Gastrocnemius medialis (tissue), 4 donors: ENCODE results near the gene ETF1. TPM values are rescaled to one million over a fixed set of nuclear protein-coding genes. Genes with fewer than 3 reads are reported as not detected.
"Not testable (repeated sequence)": the region's sequence is repeated elsewhere in the genome, so short reads cannot be mapped to it uniquely, and the experiment has no call there.

ENCODE experiments used
- ATAC-seq, 2 donors: fragments of 150-250 bp; one replicate each; pipeline ENCODE4 v1.9.1; 2016
- DNase-seq, 2 donors: peaks; one replicate each; pipeline ENCODE4 v3.0.0-alpha.2; 2019
- H3K27ac ChIP-seq, 4 donors: fragments of 200-600 bp; sonication (generic); 1 replicate in 1 of 4; 2 replicates in 3 of 4; pipeline ENCODE4 v1.5.1; 2016 to 2018; ENCODE audit warnings: mild to moderate bottlenecking in 2 of 4, moderate library complexity in 1 of 4
- H3K27me3 ChIP-seq, 3 donors: fragments of 200-600 bp; sonication (generic) in 2 of 3; 1 replicate in 1 of 3; 2 replicates in 2 of 3; pipeline versions ENCODE4 v1.5.1 to v1.6.0; 2016 to 2019; ENCODE audit warnings: mild to moderate bottlenecking in 1 of 3, moderate library complexity in 1 of 3
- H3K36me3 ChIP-seq, 2 donors: fragments of 200-600 bp; sonication (generic) in 1 of 2; one replicate each; pipeline ENCODE4 v1.5.1; 2017 to 2018
- H3K4me1 ChIP-seq, 2 donors: fragments of 200-600 bp; sonication (generic) in 1 of 2; one replicate each; pipeline ENCODE4 v1.5.1; 2016 to 2017; ENCODE audit warnings: mild to moderate bottlenecking in 2 of 2
- H3K4me3 ChIP-seq, 4 donors: fragments of 200-600 bp; sonication (generic) in 3 of 4; 1 replicate in 1 of 4; 2 replicates in 3 of 4; pipeline ENCODE4 v1.5.1; 2016 to 2019; ENCODE audit warnings: mild to moderate bottlenecking in 2 of 4
- H3K9me3 ChIP-seq, 3 donors: fragments of 200-600 bp; sonication (generic) in 2 of 3; 1 replicate in 1 of 3; 2 replicates in 2 of 3; pipeline ENCODE4 v1.5.1; 2016 to 2019
- POLR2A ChIP-seq, 2 donors: fragments of 450-650 bp; IDR thresholded peaks; one replicate each; pipeline ENCODE4 v1.6.1; 2017; ENCODE audit warnings: antibody characterized with exemption in 2 of 2, mild to moderate bottlenecking in 2 of 2, moderate library complexity in 2 of 2
- in situ Hi-C, 4 donors: fragments of 200-750 bp; cut with MboI; loops; one replicate each; pipeline versions ENCODE4 v1.15.0 to v1.8.0; 2017; ENCODE audit warnings: low sequenced_read_pairs in 4 of 4
- intact Hi-C: fragments of 100-400 bp; cut with DNase I; formaldehyde crosslinking; loops from one replicate; pipeline ENCODE4 v1.15.1; 2023; ENCODE audit warnings: low total_unique reads
- total RNA-seq, 4 donors: library from RNA; depleted of rRNA; stranded (reverse); fragments of >200 nt; gene quantifications; one replicate each; pipeline versions ENCODE4 v1.1.0 to v1.2.3, GENCODE V29; 2016
- TF ChIP-seq, protein P1 (sequence below), 5 experiments: fragments of 450-650 bp in 3 of 5; fragments of 200-600 bp in 2 of 5; sonication (generic) in 2 of 5; IDR thresholded peaks in 4 of 5; conservative IDR thresholded peaks in 1 of 5; 1 replicate in 4 of 5; 2 replicates in 1 of 5; pipeline ENCODE4 v1.5.1; 2016 to 2019; ENCODE audit warnings: antibody characterized with exemption in 5 of 5, mild to moderate bottlenecking in 3 of 5, moderate library complexity in 3 of 5

Gene ETF1
- total RNA-seq, 4 donors from 2014 or later = 99.9 to 139 (median 117) TPM

GRCh38 chr5:138517437-138517836, 25.6 kb downstream of the ETF1 start:
- ATAC-seq = no peak
- in situ Hi-C loops = no loop called here

GRCh38 chr5:138515556-138516245, 27.3 kb downstream of the ETF1 start:
- Histone ChIP-seq H3K9me3 (no peaks in the 10 kb centered on the region), H3K27ac (no peak overlapping the region), H3K4me1 (peaks cover 0 to 10% of the 10 kb centered on the region in 2 donors), H3K27me3 (no peaks in the 10 kb centered on the region), H3K4me3 (no peak overlapping the region), H3K36me3 (peaks cover 0 to 77% of the 10 kb centered on the region in 2 donors)
- DNase-seq = no peak
- no peak for ATAC-seq
- TF ChIP-seq POLR2A (IDR thresholded peaks at IDR 0.05) = no peak
- TF ChIP-seq, protein P1, sequence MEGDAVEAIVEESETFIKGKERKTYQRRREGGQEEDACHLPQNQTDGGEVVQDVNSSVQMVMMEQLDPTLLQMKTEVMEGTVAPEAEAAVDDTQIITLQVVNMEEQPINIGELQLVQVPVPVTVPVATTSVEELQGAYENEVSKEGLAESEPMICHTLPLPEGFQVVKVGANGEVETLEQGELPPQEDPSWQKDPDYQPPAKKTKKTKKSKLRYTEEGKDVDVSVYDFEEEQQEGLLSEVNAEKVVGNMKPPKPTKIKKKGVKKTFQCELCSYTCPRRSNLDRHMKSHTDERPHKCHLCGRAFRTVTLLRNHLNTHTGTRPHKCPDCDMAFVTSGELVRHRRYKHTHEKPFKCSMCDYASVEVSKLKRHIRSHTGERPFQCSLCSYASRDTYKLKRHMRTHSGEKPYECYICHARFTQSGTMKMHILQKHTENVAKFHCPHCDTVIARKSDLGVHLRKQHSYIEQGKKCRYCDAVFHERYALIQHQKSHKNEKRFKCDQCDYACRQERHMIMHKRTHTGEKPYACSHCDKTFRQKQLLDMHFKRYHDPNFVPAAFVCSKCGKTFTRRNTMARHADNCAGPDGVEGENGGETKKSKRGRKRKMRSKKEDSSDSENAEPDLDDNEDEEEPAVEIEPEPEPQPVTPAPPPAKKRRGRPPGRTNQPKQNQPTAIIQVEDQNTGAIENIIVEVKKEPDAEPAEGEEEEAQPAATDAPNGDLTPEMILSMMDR (IDR thresholded peaks at IDR 0.05 in 4 of 5, conservative IDR thresholded peaks at IDR 0.05 in 1 of 5) = no peak
- in situ Hi-C loops = no loop called here
- intact Hi-C loops = no loop called here

More at GRCh38 chr5:138517437-138517836, 25.6 kb downstream of the ETF1 start:
- no peaks in the 10 kb centered on the region for H3K9me3 ChIP-seq
- intact Hi-C loops = no loop called here
- H3K27me3 ChIP-seq = no peaks in the 10 kb centered on the region
- TF ChIP-seq, protein P1 (IDR thresholded peaks at IDR 0.05 in 4 of 5, conservative IDR thresholded peaks at IDR 0.05 in 1 of 5) = no peak
- TF ChIP-seq POLR2A (IDR thresholded peaks at IDR 0.05) = no peak
- H3K36me3 ChIP-seq = peaks cover 0 to 63% of the 10 kb centered on the region in 2 donors
- no peak for DNase-seq
- no peak overlapping the region for H3K27ac ChIP-seq
- H3K4me1 ChIP-seq = peaks cover 0 to 10% of the 10 kb centered on the region in 2 donors
- H3K4me3 ChIP-seq = no peak overlapping the region

GRCh38 chr5:138514021-138514420, 29.0 kb downstream of the ETF1 start:
- Histone ChIP-seq H3K27me3 (no peaks in the 10 kb centered on the region), H3K9me3 (no peaks in the 10 kb centered on the region), H3K36me3 (peaks cover 0 to 93% of the 10 kb centered on the region in 2 donors), H3K27ac (no peak overlapping the region), H3K4me3 (no peak overlapping the region), H3K4me1 (peaks cover 0 to 4% of the 10 kb centered on the region in 2 donors)
- in situ Hi-C loops (no loop called here), intact Hi-C loops (no loop called here)
- TF ChIP-seq, protein P1 (IDR thresholded peaks at IDR 0.05 in 4 of 5, conservative IDR thresholded peaks at IDR 0.05 in 1 of 5) = no peak
- no peak for TF ChIP-seq POLR2A (IDR thresholded peaks at IDR 0.05)
- DNase-seq (no peak), ATAC-seq (no peak)

DNA sequence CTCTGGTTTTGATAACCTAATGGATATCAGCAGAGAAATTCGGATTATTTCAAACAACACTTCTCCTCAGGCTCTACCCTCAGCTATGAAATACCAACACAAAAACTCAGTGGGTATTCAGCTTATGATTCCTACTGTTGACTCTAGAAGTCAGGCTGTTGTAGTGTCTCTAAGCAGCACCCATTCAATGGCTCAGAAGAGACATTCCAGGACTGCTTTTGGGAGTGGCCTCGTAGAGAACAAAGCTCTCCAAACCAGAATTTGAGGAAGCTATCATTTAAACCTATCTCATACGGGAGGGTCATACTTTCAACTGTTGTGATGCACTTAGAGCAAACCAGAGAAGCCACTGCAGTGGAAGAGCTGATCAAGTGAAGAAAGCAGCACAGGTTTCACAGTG, 34.1 kb downstream of the ETF1 start:
- intact Hi-C loops = no loop called here
- no peak for ATAC-seq
- TF ChIP-seq, protein P1 (IDR thresholded peaks at IDR 0.05 in 4 of 5, conservative IDR thresholded peaks at IDR 0.05 in 1 of 5) = no peak
- no peak for TF ChIP-seq POLR2A (IDR thresholded peaks at IDR 0.05)
- in situ Hi-C loops = loop anchor here in 1 of 4 donors (10.0 kb wide), 1 partner anchor 64 kb away; no protein-coding TSS in a partner anchor
- Histone ChIP-seq H3K9me3 (no peaks in the 10 kb centered on the region), H3K27me3 (no peaks in the 10 kb centered on the region), H3K4me1 (peaks cover 8 to 15% of the 10 kb centered on the region in 2 donors), H3K27ac (no peak overlapping the region), H3K4me3 (no peak overlapping the region), H3K36me3 (peaks cover 0 to 73% of the 10 kb centered on the region in 2 donors)
- DNase-seq = no peak

- ATAC-seq, H3K4me3 ChIP-seq, DNase-seq, H3K9me3 ChIP-seq, H3K27ac ChIP-seq, intact Hi-C loops, H3K27me3 ChIP-seq: not testable (repeated sequence)
- Histone ChIP-seq H3K4me1 (peaks cover 9 to 16% of the 10 kb centered on the region in 2 donors), H3K36me3 (peaks cover 0 to 58% of the 10 kb centered on the region in 2 donors)
- in situ Hi-C loops = loop anchor here in 1 of 4 donors (10.0 kb wide), 1 partner anchor 63 kb away; no protein-coding TSS in a partner anchor
These were observed 35.6 kb downstream of the ETF1 start for GRCh38 chr5:138507485-138507884.
